Neural progenitor cell (in vitro differentiated cells): ENCODE results near the gene ARHGEF38. TPM values are rescaled to one million over a fixed set of nuclear protein-coding genes. Genes with fewer than 3 reads are reported as not detected.
A peak's percentile ranks its signal among the peaks of the same experiment; 100 is the strongest.

Experiments used
- DNase-seq: peaks from one replicate; pipeline ENCODE4 v3.0.0-alpha.2; 2016; ENCODE audit warnings: low spot score
- H2AFZ ChIP-seq: fragments of 200-600 bp; sonication (generic); replicated peaks from 2 replicates; pipeline ENCODE4 v1.6.1; 2016; ENCODE audit warnings: antibody characterized with exemption
- H3F3A ChIP-seq: fragments of 200-600 bp; sonication (generic); 2 replicates; pipeline ENCODE4 v1.6.1; 2016; ENCODE audit warnings: antibody characterized with exemption, low read depth
- H3K27ac ChIP-seq: fragments of 200-600 bp; sonication (generic); 2 replicates; pipeline ENCODE4 v1.5.1; 2016; ENCODE audit warnings: mild to moderate bottlenecking
- H3K27me3 ChIP-seq: fragments of 200-600 bp; sonication (generic); 2 replicates; pipeline ENCODE4 v1.6.1; 2016; ENCODE audit warnings: mild to moderate bottlenecking, moderate library complexity
- H3K36me3 ChIP-seq: fragments of 200-600 bp; sonication (generic); 2 replicates; pipeline ENCODE4 v1.5.1; 2016
- H3K4me1 ChIP-seq: fragments of 200-600 bp; sonication (generic); 2 replicates; pipeline ENCODE4 v1.6.1; 2016; ENCODE audit warnings: mixed run types
- H3K4me2 ChIP-seq: fragments of 200-600 bp; sonication (generic); 2 replicates; pipeline ENCODE4 v1.6.1; 2016
- H3K4me3 ChIP-seq: fragments of 200-600 bp; sonication (generic); 2 replicates; pipeline ENCODE4 v1.5.1; 2016
- H3K79me2 ChIP-seq: fragments of 200-600 bp; sonication (generic); 2 replicates; pipeline ENCODE4 v1.6.1; 2016; ENCODE audit warnings: low read depth
- H3K9ac ChIP-seq: fragments of 200-600 bp; sonication (generic); 2 replicates; pipeline ENCODE4 v1.6.1; 2016
- H3K9me3 ChIP-seq: fragments of 200-600 bp; sonication (generic); 2 replicates; pipeline ENCODE4 v1.5.1; 2016; ENCODE audit warnings: low read depth
- H4K20me1 ChIP-seq: fragments of 200-600 bp; sonication (generic); 2 replicates; pipeline ENCODE4 v1.6.1; 2016; ENCODE audit warnings: low read depth
- H3K27ac Mint-ChIP-seq: 3 replicates; pipeline ENCODE4 v1.8.0; 2021; ENCODE audit warnings: mixed read lengths
- H3K27me3 Mint-ChIP-seq: 2 replicates; pipeline ENCODE4 v1.8.0; 2022; ENCODE audit warnings: low read depth, mild to moderate bottlenecking, inconsistent platforms, moderate library complexity, mixed read lengths; ENCODE audit not compliant: insufficient read depth
- H3K36me3 Mint-ChIP-seq: 3 replicates; pipeline ENCODE4 v1.8.0; 2021; ENCODE audit warnings: mixed read lengths
- H3K4me1 Mint-ChIP-seq: 3 replicates; pipeline ENCODE4 v1.8.0; 2021; ENCODE audit warnings: mixed read lengths
- H3K4me3 Mint-ChIP-seq: 3 replicates; pipeline ENCODE4 v1.8.0; 2021; ENCODE audit warnings: mild to moderate bottlenecking, moderate library complexity, mixed read lengths
- H3K9me3 Mint-ChIP-seq: 3 replicates; pipeline ENCODE4 v1.8.0; 2020; ENCODE audit warnings: mixed read lengths
- EZH2 ChIP-seq: fragments of 200-600 bp; sonication (generic); IDR thresholded peaks from 2 replicates; pipeline ENCODE4 v1.6.1; 2017; ENCODE audit warnings: antibody characterized with exemption, mild to moderate bottlenecking, moderate library complexity
- EZH2phosphoT487 ChIP-seq: fragments of 200-600 bp; sonication (generic); IDR thresholded peaks from 2 replicates; pipeline ENCODE4 v1.6.1; 2017; ENCODE audit warnings: antibody characterized with exemption
- total RNA-seq: library from RNA; depleted of rRNA; stranded (reverse); fragments of >200 nt; gene quantifications from 2 replicates; pipeline ENCODE4 v1.2.3, GENCODE V29; 2015; ENCODE audit warnings: low replicate concordance
- TF ChIP-seq, protein P1 (sequence below): fragments of 200-600 bp; sonication (generic); IDR thresholded peaks from 2 replicates; pipeline ENCODE4 v1.5.1; 2017; ENCODE audit warnings: antibody characterized with exemption, mild to moderate bottlenecking

The ARHGEF38 gene
- total RNA-seq, 1 donor from 2014 or later = 0.28 TPM

DNA sequence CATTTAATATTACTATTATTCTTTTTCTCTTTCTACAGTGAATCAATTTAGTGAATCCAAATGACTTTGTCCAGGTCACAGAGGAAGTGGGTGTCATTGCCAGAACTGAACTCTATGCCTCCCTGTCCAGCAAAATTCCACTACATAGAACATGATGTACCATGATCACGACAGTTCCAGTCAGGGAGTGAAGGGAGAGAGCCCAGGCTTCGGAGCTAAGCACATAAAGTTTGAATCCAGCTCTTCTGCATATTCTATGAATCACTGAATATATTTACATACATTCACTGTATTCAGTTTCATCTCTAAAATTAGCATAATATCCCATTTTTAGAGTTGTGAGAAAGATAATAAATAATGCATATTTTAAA is 17.4 kb downstream of the ARHGEF38 start:
- Mint-ChIP-seq H3K4me3 (no peak overlapping the region), H3K4me1 (no peaks in the 10 kb centered on the region), H3K27me3 (peaks cover 5% of the 10 kb centered on the region), H3K9me3 (no peaks in the 10 kb centered on the region), H3K27ac (no peak overlapping the region), H3K36me3 (no peaks in the 10 kb centered on the region)
- TF ChIP-seq EZH2phosphoT487 = no peak
- no peak for TF ChIP-seq EZH2
- TF ChIP-seq, protein P1, sequence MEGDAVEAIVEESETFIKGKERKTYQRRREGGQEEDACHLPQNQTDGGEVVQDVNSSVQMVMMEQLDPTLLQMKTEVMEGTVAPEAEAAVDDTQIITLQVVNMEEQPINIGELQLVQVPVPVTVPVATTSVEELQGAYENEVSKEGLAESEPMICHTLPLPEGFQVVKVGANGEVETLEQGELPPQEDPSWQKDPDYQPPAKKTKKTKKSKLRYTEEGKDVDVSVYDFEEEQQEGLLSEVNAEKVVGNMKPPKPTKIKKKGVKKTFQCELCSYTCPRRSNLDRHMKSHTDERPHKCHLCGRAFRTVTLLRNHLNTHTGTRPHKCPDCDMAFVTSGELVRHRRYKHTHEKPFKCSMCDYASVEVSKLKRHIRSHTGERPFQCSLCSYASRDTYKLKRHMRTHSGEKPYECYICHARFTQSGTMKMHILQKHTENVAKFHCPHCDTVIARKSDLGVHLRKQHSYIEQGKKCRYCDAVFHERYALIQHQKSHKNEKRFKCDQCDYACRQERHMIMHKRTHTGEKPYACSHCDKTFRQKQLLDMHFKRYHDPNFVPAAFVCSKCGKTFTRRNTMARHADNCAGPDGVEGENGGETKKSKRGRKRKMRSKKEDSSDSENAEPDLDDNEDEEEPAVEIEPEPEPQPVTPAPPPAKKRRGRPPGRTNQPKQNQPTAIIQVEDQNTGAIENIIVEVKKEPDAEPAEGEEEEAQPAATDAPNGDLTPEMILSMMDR = no peak
- Histone ChIP-seq H3K4me2 (no peak overlapping the region), H3K9ac (no peak overlapping the region), H3K4me1 (no peaks in the 10 kb centered on the region), H3K27me3 (peaks cover 9% of the 10 kb centered on the region), H4K20me1 (no peaks in the 10 kb centered on the region), H2AFZ (no peak overlapping the region), H3K36me3 (no peaks in the 10 kb centered on the region), H3K27ac (no peak overlapping the region), H3K9me3 (no peaks in the 10 kb centered on the region), H3F3A (no peaks in the 10 kb centered on the region), H3K4me3 (no peak overlapping the region), H3K79me2 (no peaks in the 10 kb centered on the region)
- no peak for DNase-seq

- H3K9me3 Mint-ChIP-seq = no peaks in the 10 kb centered on the region
- Histone ChIP-seq H3K4me3 (no peak overlapping the region), H3K79me2 (no peaks in the 10 kb centered on the region), H4K20me1 (no peaks in the 10 kb centered on the region), H3K4me1 (no peaks in the 10 kb centered on the region), H3K27me3 (peaks cover 9% of the 10 kb centered on the region), H3K9me3 (no peaks in the 10 kb centered on the region), H3K27ac (no peak overlapping the region), H3K36me3 (no peaks in the 10 kb centered on the region), H3F3A (no peaks in the 10 kb centered on the region), H3K4me2 (no peak overlapping the region), H2AFZ (no peak overlapping the region), H3K9ac (no peak overlapping the region)
- TF ChIP-seq, protein P1 = no peak
- no peak for TF ChIP-seq EZH2
- H3K4me1 Mint-ChIP-seq = no peaks in the 10 kb centered on the region
- H3K4me3 Mint-ChIP-seq = no peak overlapping the region
- DNase-seq = no peak
- H3K36me3 Mint-ChIP-seq = no peaks in the 10 kb centered on the region
- H3K27ac Mint-ChIP-seq = no peak overlapping the region
- H3K27me3 Mint-ChIP-seq = peaks cover 3% of the 10 kb centered on the region
These were observed 19.9 kb downstream of the ARHGEF38 start for GRCh38 chr4:105572296-105572695.

DNA sequence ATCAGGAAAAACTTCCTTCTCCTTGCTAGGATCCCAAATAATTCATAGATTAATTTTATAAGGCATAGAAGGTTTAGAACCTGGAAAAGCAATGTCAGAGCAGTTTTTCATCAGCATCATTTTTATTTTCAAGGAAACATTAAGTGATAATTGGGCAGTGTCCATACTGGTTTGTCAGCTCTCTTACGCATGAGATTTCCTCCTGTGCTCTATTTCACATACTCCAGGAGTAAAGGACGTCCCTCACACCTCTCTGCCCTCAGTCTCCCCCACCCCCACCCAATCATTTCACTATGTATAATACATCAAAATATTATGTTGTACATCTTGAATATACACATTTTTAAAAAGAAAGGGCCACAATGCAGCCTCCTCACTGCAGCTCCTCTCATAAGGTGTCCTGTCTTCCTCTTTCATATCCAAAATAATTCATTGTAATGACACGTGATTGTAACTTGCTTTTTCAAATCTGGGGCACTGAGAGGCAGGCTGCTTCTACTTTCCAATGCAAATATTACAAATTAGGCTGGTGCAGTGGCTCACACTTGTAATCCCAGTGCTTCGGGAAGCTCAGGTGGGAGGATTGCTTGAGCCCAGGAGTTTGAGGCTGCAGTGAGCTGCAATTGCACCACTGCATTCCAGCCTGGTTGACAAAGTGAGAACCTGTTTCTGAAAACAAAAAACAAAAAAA is 34.4 kb downstream of the ARHGEF38 start:
- Mint-ChIP-seq H3K4me3 (no peak overlapping the region), H3K4me1 (no peaks in the 10 kb centered on the region), H3K9me3 (no peaks in the 10 kb centered on the region), H3K36me3 (no peaks in the 10 kb centered on the region), H3K27me3 (no peaks in the 10 kb centered on the region), H3K27ac (no peak overlapping the region)
- Histone ChIP-seq H3K27me3 (peaks cover 15% of the 10 kb centered on the region), H2AFZ (peak overlapping the region; percentile 1), H3K79me2 (no peaks in the 10 kb centered on the region), H3K4me2 (no peak overlapping the region), H3K36me3 (no peaks in the 10 kb centered on the region), H3K4me1 (no peaks in the 10 kb centered on the region), H3F3A (no peaks in the 10 kb centered on the region), H3K27ac (no peak overlapping the region), H3K9ac (no peak overlapping the region), H3K9me3 (no peaks in the 10 kb centered on the region), H4K20me1 (no peaks in the 10 kb centered on the region), H3K4me3 (no peak overlapping the region)
- TF ChIP-seq, protein P1 = no peak
- no peak for TF ChIP-seq EZH2
- no peak for TF ChIP-seq EZH2phosphoT487
- DNase-seq = no peak
